Upper lobe of left lung (tissue), 4 donors: ENCODE results near the gene WRNIP1.

ENCODE experiments used
- EP300 ChIP-seq, 4 donors: sonication (generic); formaldehyde crosslinking; IDR thresholded peaks; one replicate each; pipeline ENCODE4 v1.5.1; 2017; ENCODE audit warnings: antibody characterized with exemption in 4 of 4, control low read depth in 2 of 4
- POLR2A ChIP-seq, 4 donors: fragments of 450-650 bp; IDR thresholded peaks; one replicate each; pipeline ENCODE4 v1.5.1; 2016 to 2017; ENCODE audit warnings: antibody characterized with exemption in 4 of 4, mild to moderate bottlenecking in 2 of 4
- POLR2AphosphoS5 ChIP-seq, 2 donors: sonication (generic); formaldehyde crosslinking; IDR thresholded peaks; one replicate each; pipeline ENCODE4 v1.5.1; 2017; ENCODE audit warnings: antibody characterized with exemption in 2 of 2
- TF ChIP-seq, protein P1 (sequence below), 6 experiments: fragments of 450-650 bp in 4 of 6; fragments of 200-600 bp in 2 of 6; sonication (generic) in 2 of 6; IDR thresholded peaks; one replicate each; pipeline ENCODE4 v1.5.1; 2016 to 2019; ENCODE audit warnings: antibody characterized with exemption in 6 of 6

DNA sequence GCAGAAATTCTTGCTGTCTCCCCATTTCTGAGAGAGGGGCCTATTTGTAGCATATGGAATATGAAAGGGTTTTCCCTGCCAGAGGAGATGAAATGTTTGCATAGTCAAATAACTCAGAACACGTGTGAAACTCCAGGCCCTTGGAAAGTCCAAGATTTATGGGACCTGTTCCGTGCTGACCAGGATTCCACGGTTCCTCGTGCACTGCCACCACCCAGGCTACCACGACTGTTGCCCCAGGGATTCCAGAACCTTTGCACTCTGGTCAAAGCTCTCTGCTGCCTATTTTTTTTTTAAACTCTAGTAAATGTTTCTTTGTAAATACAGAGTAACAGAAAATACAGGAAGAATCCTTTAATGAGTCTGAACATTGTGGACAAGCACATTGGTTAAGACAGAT lies 49.5 kb upstream of the WRNIP1 start:
- TF ChIP-seq EP300 (IDR thresholded peaks at IDR 0.05), result no peak
- TF ChIP-seq, protein P1, sequence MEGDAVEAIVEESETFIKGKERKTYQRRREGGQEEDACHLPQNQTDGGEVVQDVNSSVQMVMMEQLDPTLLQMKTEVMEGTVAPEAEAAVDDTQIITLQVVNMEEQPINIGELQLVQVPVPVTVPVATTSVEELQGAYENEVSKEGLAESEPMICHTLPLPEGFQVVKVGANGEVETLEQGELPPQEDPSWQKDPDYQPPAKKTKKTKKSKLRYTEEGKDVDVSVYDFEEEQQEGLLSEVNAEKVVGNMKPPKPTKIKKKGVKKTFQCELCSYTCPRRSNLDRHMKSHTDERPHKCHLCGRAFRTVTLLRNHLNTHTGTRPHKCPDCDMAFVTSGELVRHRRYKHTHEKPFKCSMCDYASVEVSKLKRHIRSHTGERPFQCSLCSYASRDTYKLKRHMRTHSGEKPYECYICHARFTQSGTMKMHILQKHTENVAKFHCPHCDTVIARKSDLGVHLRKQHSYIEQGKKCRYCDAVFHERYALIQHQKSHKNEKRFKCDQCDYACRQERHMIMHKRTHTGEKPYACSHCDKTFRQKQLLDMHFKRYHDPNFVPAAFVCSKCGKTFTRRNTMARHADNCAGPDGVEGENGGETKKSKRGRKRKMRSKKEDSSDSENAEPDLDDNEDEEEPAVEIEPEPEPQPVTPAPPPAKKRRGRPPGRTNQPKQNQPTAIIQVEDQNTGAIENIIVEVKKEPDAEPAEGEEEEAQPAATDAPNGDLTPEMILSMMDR (IDR thresholded peaks at IDR 0.05), result no peak
- TF ChIP-seq POLR2AphosphoS5 (IDR thresholded peaks at IDR 0.05), result no peak
- TF ChIP-seq POLR2A (IDR thresholded peaks at IDR 0.05), result no peak
